ENCODE data around the gene ACTG1. TPM values are rescaled to one million over a fixed set of nuclear protein-coding genes. Genes with fewer than 3 reads are reported as not detected.

ACTG1 gene
- total and polyA plus RNA-seq, 3 donors from 2014 or later = 1,571 to 2,057 (median 1,790) TPM

GRCh38 chr17:81536299-81537290, 24.0 kb upstream of the ACTG1 start:
- TF ChIP-seq, protein P1, sequence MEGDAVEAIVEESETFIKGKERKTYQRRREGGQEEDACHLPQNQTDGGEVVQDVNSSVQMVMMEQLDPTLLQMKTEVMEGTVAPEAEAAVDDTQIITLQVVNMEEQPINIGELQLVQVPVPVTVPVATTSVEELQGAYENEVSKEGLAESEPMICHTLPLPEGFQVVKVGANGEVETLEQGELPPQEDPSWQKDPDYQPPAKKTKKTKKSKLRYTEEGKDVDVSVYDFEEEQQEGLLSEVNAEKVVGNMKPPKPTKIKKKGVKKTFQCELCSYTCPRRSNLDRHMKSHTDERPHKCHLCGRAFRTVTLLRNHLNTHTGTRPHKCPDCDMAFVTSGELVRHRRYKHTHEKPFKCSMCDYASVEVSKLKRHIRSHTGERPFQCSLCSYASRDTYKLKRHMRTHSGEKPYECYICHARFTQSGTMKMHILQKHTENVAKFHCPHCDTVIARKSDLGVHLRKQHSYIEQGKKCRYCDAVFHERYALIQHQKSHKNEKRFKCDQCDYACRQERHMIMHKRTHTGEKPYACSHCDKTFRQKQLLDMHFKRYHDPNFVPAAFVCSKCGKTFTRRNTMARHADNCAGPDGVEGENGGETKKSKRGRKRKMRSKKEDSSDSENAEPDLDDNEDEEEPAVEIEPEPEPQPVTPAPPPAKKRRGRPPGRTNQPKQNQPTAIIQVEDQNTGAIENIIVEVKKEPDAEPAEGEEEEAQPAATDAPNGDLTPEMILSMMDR (IDR thresholded peaks at IDR 0.05) = no peak
- TF ChIP-seq POLR2A (IDR thresholded peaks at IDR 0.05) = no peak
- no peaks in the 10 kb centered on the region for H3K9me3 ChIP-seq
- no peaks in the 10 kb centered on the region for H3K36me3 ChIP-seq (ENCODE audit: low read depth, missing control alignments)
- H3K4me3 ChIP-seq = no peak overlapping the region
- no peaks in the 10 kb centered on the region for H3K27me3 ChIP-seq
- no peak overlapping the region for H3K27ac ChIP-seq
- no peak for DNase-seq
- intact Hi-C loops (cut with DNase I; ENCODE audit: low total_unique reads) = no loop called here
- H3K4me1 ChIP-seq = peaks cover 6% of the 10 kb centered on the region
- 10% methylated on average over 81 of the region's 89 CpGs; no CpG with 5 or more reads in 1 of the 2 donors for WGBS, 2 donors

DNA sequence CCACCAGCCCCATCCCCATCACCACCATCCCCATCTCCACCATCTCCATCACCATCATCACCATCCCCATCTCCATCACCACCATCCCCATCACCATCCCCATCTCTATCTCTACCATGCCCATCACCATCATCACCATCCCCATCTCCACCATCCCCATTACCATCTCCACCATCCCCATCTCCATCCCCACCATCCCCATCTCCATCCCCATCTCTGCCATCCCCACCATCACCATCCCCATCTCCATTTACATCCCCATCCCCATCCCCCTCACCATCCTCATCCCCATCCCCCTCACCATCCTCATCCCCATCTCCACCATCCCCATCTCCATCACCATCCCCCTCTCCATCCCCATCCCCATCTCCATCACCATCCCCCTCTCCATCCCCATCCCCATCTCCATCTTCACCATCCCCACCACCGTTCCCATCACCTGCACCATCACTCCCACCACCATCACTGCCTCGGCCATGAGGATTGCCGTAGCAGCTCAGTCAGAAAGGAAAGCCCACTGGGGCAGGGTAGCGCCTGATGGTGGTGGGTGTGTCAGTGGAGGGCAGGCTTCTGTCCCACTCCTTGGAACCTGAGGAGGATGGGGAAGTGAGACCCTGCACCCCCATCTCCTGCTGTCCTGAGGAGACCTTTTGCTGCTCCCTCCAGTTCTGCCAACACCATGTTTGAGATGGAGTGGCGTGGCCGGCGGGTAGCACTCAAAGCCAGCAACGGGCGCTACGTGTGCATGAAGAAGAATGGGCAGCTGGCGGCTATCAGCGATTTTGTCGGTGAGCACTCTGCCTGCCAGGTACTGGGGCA, 23.1 kb upstream of the ACTG1 start:
- H3K4me3 ChIP-seq = no peak overlapping the region
- H3K27ac ChIP-seq = no peak overlapping the region
- no peaks in the 10 kb centered on the region for H3K36me3 ChIP-seq (ENCODE audit: low read depth, missing control alignments)
- H3K4me1 ChIP-seq = peaks cover 6% of the 10 kb centered on the region
- H3K9me3 ChIP-seq = no peaks in the 10 kb centered on the region
- no peak for DNase-seq
- intact Hi-C loops (cut with DNase I; ENCODE audit: low total_unique reads) = no loop called here
- WGBS, 2 donors = 74 to 82% methylated on average over 10 to 13 of the region's 13 CpGs
- H3K27me3 ChIP-seq = no peaks in the 10 kb centered on the region
- no peak for TF ChIP-seq POLR2A (IDR thresholded peaks at IDR 0.05)
- TF ChIP-seq, protein P1 (IDR thresholded peaks at IDR 0.05) = no peak

- H3K4me3 ChIP-seq = no peak overlapping the region
- H3K4me1 ChIP-seq = peaks cover 6% of the 10 kb centered on the region
- TF ChIP-seq POLR2A (IDR thresholded peaks at IDR 0.05) = no peak
- TF ChIP-seq, protein P1 (IDR thresholded peaks at IDR 0.05) = no peak
- no peaks in the 10 kb centered on the region for H3K9me3 ChIP-seq
- DNase-seq = no peak
- H3K36me3 ChIP-seq (ENCODE audit: low read depth, missing control alignments) = no peaks in the 10 kb centered on the region
- 80 to 90% methylated on average over 5 of the region's 5 CpGs for WGBS, 2 donors
- intact Hi-C loops (cut with DNase I; ENCODE audit: low total_unique reads) = no loop called here
- no peaks in the 10 kb centered on the region for H3K27me3 ChIP-seq
- H3K27ac ChIP-seq = no peak overlapping the region
These were observed 22.4 kb upstream of the ACTG1 start for GRCh38 chr17:81535007-81535328.

DNA sequence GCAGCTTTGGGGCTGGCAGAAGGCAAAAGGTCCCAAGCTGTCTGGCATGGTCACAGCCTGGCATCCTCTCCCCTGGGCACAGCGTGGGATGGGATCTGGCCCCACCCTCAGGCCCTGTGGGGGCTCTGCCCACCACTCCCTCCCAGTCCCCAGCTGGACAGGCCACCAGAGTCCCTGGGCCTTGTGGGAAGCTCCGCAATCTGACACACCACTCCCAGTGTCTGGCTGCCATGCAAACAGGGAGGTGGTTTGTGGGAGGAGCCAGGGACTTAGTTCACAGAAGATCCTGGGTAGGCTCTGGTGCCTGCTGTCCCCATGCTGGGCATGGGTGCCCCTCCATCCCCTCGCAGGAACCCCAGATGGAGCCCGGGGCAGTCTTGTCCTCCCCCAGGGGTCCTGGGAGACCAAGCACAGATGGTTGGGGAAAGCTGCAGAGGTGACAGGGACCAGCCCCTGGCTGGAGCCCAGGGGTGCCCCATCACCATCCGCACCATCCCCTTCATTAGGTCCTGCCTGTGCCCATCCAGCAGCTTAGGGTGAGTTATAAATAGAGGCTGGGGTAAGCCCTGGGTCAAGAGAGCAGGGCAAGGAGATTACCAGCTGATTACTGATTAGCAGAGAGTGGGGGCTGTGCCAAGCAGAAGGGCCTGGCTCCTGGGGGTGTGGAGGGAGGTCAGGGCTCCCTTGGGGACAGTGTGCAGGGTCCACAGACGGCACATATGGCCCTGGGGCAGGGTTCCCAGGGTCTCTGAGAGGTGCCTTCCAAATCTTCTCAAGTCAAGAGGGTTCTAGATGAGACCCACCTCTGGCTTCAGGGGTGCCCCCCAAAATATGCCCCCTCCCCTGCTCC, 21.8 kb upstream of the ACTG1 start:
- no peaks in the 10 kb centered on the region for H3K27me3 ChIP-seq
- intact Hi-C loops (cut with DNase I; ENCODE audit: low total_unique reads) = no loop called here
- H3K36me3 ChIP-seq (ENCODE audit: low read depth, missing control alignments) = no peaks in the 10 kb centered on the region
- no peak for TF ChIP-seq POLR2A (IDR thresholded peaks at IDR 0.05)
- TF ChIP-seq, protein P1 (IDR thresholded peaks at IDR 0.05) = no peak
- H3K9me3 ChIP-seq = no peaks in the 10 kb centered on the region
- WGBS, 2 donors = 58 to 73% methylated on average over 5 to 6 of the region's 6 CpGs
- no peak for DNase-seq
- H3K27ac ChIP-seq = no peak overlapping the region
- no peak overlapping the region for H3K4me3 ChIP-seq
- H3K4me1 ChIP-seq = peaks cover 6% of the 10 kb centered on the region

Data from testis (tissue), 3 donors.